Thoracic aorta (tissue), 2 donors: ENCODE data around the gene TRIP13. TPM values are rescaled to one million over a fixed set of nuclear protein-coding genes. Genes with fewer than 3 reads are reported as not detected.

Experiments
- ATAC-seq: fragments of 150-250 bp; one replicate; pipeline ENCODE4 v1.8.0; 2017; ENCODE audit warnings: low read depth; ENCODE audit not compliant: insufficient number of reproducible peaks, low FRiP score
- DNase-seq: peaks from one replicate; pipeline ENCODE4 v3.0.0-alpha.2; 2020; ENCODE audit warnings: low spot score
- H3K27ac ChIP-seq, 2 donors: fragments of 200-600 bp; sonication (generic); 1 replicate in 1 of 2; 2 replicates in 1 of 2; pipeline ENCODE4 v1.5.1; 2016; ENCODE audit warnings: mild to moderate bottlenecking in 2 of 2, moderate library complexity in 2 of 2
- H3K27me3 ChIP-seq: fragments of 200-600 bp; sonication (generic); replicated peaks from 2 replicates; pipeline ENCODE4 v1.6.0; 2016; ENCODE audit warnings: mild to moderate bottlenecking; ENCODE audit not compliant: insufficient read depth
- H3K36me3 ChIP-seq: fragments of 200-600 bp; sonication (generic); one replicate; pipeline ENCODE4 v1.5.1; 2016
- H3K4me1 ChIP-seq, 2 donors: fragments of 200-600 bp; sonication (generic); 1 replicate in 1 of 2; 2 replicates in 1 of 2; pipeline versions ENCODE4 v1.5.1 to v1.6.0; 2016; ENCODE audit warnings: low read depth in 2 of 2, mild to moderate bottlenecking in 1 of 2; ENCODE audit not compliant: control insufficient read depth in 1 of 2
- H3K4me3 ChIP-seq: fragments of 200-600 bp; sonication (generic); 2 replicates; pipeline ENCODE4 v1.5.1; 2016; ENCODE audit warnings: mild to moderate bottlenecking
- H3K9me3 ChIP-seq: fragments of 200-600 bp; sonication (generic); 2 replicates; pipeline ENCODE4 v1.5.1; 2016
- total RNA-seq, 2 donors: library from RNA; depleted of rRNA; stranded (reverse); fragments of >200 nt; gene quantifications; one replicate each; pipeline versions ENCODE4 v1.1.0 to v1.2.3, GENCODE V29; 2016
- TF ChIP-seq, protein P1 (sequence below): fragments of 200-600 bp; sonication (generic); IDR thresholded peaks from one replicate; pipeline ENCODE4 v1.5.1; 2019; ENCODE audit warnings: antibody characterized with exemption

The TRIP13 gene
- total RNA-seq, 2 donors from 2014 or later = 1.6 TPM; not detected in 1

DNA sequence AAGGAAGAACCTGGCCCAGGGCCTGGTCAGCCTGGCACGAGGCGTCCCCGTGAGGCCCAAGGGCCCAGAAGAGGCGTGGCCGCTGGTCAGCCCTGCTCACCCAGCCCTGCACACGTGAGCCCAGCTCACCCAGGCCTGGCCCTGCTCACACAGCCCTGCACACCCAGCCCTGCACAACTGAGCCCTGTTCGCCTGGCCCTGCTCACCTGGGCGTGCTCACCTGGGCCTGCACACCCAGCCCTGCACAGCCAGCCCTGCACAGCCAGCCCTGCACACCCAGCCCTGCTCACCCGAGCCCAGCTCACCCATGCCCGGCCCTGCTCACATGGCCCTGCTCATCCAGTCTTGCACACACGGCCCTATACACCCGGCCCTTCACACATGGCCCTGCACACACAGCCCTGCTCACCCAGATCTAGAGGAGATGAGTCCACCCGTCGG, 44.0 kb upstream of the TRIP13 start:
- H3K9me3 ChIP-seq = no peaks in the 10 kb centered on the region
- TF ChIP-seq, protein P1, sequence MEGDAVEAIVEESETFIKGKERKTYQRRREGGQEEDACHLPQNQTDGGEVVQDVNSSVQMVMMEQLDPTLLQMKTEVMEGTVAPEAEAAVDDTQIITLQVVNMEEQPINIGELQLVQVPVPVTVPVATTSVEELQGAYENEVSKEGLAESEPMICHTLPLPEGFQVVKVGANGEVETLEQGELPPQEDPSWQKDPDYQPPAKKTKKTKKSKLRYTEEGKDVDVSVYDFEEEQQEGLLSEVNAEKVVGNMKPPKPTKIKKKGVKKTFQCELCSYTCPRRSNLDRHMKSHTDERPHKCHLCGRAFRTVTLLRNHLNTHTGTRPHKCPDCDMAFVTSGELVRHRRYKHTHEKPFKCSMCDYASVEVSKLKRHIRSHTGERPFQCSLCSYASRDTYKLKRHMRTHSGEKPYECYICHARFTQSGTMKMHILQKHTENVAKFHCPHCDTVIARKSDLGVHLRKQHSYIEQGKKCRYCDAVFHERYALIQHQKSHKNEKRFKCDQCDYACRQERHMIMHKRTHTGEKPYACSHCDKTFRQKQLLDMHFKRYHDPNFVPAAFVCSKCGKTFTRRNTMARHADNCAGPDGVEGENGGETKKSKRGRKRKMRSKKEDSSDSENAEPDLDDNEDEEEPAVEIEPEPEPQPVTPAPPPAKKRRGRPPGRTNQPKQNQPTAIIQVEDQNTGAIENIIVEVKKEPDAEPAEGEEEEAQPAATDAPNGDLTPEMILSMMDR = no peak
- no peak for ATAC-seq
- no peaks in the 10 kb centered on the region for H3K36me3 ChIP-seq
- no peaks in the 10 kb centered on the region for H3K4me1 ChIP-seq
- no peak overlapping the region for H3K4me3 ChIP-seq
- no peak for DNase-seq
- no peak overlapping the region for H3K27ac ChIP-seq
- H3K27me3 ChIP-seq = no peaks in the 10 kb centered on the region

DNA sequence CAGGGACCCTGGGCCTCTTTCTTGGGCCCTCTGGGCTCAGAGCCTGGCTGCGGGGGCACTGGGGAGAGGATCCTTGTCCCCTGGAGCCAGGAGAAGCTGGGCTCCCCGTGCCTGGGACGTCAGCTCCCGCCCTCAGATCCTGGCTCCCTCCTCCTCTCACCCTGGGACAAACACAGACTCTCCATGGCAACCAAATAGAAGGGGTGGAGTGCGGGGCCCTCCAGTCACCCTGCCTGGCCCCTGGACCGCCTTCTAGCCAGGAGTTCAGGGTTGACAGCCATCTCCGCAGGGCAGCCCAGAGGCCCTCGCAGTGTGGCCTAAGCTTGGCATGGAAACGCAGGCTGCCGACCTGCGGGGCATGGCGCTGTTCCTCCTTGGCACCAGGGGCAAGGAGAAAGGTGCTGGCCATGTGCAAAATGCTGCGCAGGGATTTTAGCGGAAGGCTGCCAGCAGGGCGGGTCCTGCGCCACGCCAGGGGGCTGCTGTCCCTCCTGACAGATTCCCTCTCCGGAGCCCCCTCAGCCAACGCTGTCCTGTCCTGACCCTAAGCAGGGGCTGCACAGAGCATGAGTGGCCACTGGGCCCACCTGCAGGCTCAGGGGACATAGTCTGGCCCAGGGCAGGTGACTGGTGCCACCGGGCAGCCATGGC, 42.9 kb upstream of the TRIP13 start:
- no peaks in the 10 kb centered on the region for H3K9me3 ChIP-seq
- no peaks in the 10 kb centered on the region for H3K4me1 ChIP-seq

DNA sequence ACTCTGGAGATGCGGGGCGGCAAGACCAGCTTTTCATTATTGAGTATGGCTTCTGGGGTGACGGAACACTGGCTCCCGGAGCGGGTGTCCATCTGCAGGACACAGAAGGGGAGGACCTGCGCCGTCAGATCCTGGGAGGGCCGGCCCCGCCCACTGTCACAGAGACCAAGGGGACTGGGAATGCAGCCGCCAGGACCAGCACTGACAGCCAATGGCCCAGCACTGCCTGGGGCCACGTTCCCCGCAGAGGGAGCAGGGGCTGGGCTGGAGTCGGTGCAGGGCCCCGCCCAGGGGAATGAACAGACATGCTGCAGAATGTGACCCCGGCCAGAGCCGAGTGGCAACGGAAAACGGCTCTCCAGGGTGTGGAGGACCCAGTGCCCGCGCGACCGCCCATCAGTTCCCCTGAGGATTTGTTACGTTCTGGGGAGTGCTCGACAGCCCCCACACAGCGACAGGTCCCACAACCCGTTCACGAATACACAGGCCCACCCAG, 42.1 kb upstream of the TRIP13 start, which contains the start of gene ZDHHC11:
Gene ZDHHC11, minus strand, starts transcription at position 476 of the 496 bp plus-strand sequence. Its CDS starts 384 bp downstream, at position 92.
- H3K9me3 ChIP-seq = no peaks in the 10 kb centered on the region
- H3K27me3 ChIP-seq = no peaks in the 10 kb centered on the region
- ATAC-seq (no peak), DNase-seq (no peak)
- H3K27ac ChIP-seq = no peak within 1 kb of the TSS
- no peak within 1 kb of the TSS for H3K4me3 ChIP-seq
- no peaks in the 10 kb centered on the region for H3K36me3 ChIP-seq
- TF ChIP-seq, protein P1 = no peak
- no peaks in the 10 kb centered on the region for H3K4me1 ChIP-seq

More for the DNA sequence above, 42.9 kb upstream of the TRIP13 start:
- no peak overlapping the region for H3K27ac ChIP-seq
- H3K27me3 ChIP-seq = no peaks in the 10 kb centered on the region
- DNase-seq (no peak), ATAC-seq (no peak)
- H3K36me3 ChIP-seq = no peaks in the 10 kb centered on the region
- TF ChIP-seq, protein P1 = no peak
- no peak overlapping the region for H3K4me3 ChIP-seq

DNA sequence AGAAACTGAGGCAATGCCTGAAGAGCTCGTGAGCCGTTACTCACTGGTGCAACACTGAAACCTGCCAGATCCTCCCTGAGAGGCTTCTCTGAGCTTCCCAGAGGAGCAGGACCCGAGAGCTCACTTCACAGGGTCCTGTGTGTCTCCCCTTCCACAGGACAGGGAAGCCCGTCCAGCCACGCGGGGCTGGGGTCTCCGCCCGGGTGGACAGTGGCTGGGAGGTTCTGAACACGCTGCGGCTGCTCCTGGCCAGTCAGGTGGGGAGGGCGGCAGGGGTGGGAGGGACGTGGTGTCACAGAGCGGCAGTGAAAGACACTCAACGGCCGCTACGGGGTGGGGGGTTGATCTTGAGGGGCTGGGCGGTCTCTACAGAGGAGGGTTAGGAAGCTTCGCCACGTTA, 41.6 kb upstream of the TRIP13 start:
- H3K4me1 ChIP-seq = no peaks in the 10 kb centered on the region
- H3K9me3 ChIP-seq = no peaks in the 10 kb centered on the region
- ATAC-seq (no peak), DNase-seq (no peak)
- TF ChIP-seq, protein P1 = no peak
- no peak overlapping the region for H3K27ac ChIP-seq
- no peaks in the 10 kb centered on the region for H3K27me3 ChIP-seq
- H3K4me3 ChIP-seq = no peak overlapping the region
- no peaks in the 10 kb centered on the region for H3K36me3 ChIP-seq

DNA sequence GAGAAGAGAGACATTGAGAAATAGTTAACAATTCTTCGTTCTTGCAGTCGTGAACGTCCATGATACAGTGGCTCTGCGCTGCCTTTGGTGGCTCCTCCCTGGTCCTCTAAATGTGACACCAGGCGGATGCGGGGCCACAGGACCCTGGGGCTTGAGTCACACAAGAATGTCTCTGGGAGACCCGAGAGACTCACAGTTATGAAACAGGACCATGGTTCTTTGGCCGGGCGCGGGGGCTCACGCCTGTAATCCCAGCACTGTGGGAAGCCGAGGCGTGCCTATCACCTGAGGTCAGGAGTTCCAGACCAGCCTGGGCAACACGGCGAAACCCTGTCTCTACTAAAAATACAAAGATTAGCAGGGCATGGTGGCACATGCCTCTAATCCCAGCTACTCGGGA, 41.1 kb upstream of the TRIP13 start:
- Histone ChIP-seq H3K4me1 (no peaks in the 10 kb centered on the region), H3K36me3 (no peaks in the 10 kb centered on the region), H3K27me3 (no peaks in the 10 kb centered on the region), H3K9me3 (no peaks in the 10 kb centered on the region), H3K27ac (no peak overlapping the region), H3K4me3 (no peak overlapping the region)
- TF ChIP-seq, protein P1 = no peak
- DNase-seq = no peak
- no peak for ATAC-seq
